Testis (tissue), 2 donors: ENCODE results near the gene CENPV.

Source experiments
- POLR2A ChIP-seq: fragments of 450-650 bp; IDR thresholded peaks from one replicate; pipeline ENCODE4 v1.6.1; 2017; ENCODE audit warnings: antibody characterized with exemption, mild to moderate bottlenecking, moderate library complexity
- TF ChIP-seq, protein P1 (sequence below), 3 experiments: fragments of 450-650 bp in 2 of 3; fragments of 200-600 bp in 1 of 3; sonication (generic) in 1 of 3; IDR thresholded peaks; one replicate each; pipeline ENCODE4 v1.5.1; 2016 to 2019; ENCODE audit warnings: antibody characterized with exemption in 3 of 3, mild to moderate bottlenecking in 2 of 3, moderate library complexity in 1 of 3

DNA sequence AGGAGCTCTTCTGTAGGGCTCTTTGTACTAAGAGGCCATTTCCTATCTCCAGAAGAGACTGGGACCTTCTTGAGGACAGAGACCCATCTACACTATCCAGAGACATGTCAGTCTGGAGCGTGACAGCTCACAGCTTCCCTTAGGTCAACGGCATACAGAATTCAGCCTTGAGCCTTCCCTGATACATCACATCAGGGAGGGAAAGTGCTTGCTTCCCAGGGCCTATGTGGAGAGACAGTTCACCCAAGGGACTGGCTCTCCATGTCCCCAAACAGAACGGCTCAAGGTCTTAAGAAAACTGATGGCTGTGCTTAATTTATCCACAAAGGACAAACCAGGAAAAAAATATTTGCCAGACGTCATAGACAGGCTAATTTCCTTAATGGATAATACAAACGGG lies 7.7 kb downstream of the CENPV start:
- TF ChIP-seq, protein P1, sequence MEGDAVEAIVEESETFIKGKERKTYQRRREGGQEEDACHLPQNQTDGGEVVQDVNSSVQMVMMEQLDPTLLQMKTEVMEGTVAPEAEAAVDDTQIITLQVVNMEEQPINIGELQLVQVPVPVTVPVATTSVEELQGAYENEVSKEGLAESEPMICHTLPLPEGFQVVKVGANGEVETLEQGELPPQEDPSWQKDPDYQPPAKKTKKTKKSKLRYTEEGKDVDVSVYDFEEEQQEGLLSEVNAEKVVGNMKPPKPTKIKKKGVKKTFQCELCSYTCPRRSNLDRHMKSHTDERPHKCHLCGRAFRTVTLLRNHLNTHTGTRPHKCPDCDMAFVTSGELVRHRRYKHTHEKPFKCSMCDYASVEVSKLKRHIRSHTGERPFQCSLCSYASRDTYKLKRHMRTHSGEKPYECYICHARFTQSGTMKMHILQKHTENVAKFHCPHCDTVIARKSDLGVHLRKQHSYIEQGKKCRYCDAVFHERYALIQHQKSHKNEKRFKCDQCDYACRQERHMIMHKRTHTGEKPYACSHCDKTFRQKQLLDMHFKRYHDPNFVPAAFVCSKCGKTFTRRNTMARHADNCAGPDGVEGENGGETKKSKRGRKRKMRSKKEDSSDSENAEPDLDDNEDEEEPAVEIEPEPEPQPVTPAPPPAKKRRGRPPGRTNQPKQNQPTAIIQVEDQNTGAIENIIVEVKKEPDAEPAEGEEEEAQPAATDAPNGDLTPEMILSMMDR (IDR thresholded peaks at IDR 0.05) = no peak
- TF ChIP-seq POLR2A = no peak
